WTC11 (cell line): ENCODE measurements around the gene CAMKMT.

Experiments
- CREB1 ChIP-seq: sonication (generic); formaldehyde crosslinking; IDR thresholded peaks from 2 replicates; pipeline ENCODE4 v1.8.0; 2023; ENCODE audit warnings: mild to moderate bottlenecking, missing genetic modification reagents
- CTCF ChIP-seq: fragments of 200-600 bp; IDR thresholded peaks from 2 replicates; pipeline ENCODE4 v1.8.0; 2022; ENCODE audit warnings: antibody characterized with exemption
- ESRRA ChIP-seq: sonication (generic); formaldehyde crosslinking; IDR thresholded peaks from 2 replicates; pipeline ENCODE4 v1.8.1; 2022; ENCODE audit warnings: mild to moderate bottlenecking, missing genetic modification reagents, borderline replicate concordance
- JUN ChIP-seq: sonication (generic); formaldehyde crosslinking; IDR thresholded peaks from 2 replicates; pipeline ENCODE4 v1.8.0; 2023; ENCODE audit warnings: mild to moderate bottlenecking, missing genetic modification reagents
- MAX ChIP-seq: sonication (generic); formaldehyde crosslinking; IDR thresholded peaks from 2 replicates; pipeline ENCODE4 v1.8.0; 2022; ENCODE audit warnings: mild to moderate bottlenecking, missing genetic modification reagents
- NFE2L1 ChIP-seq: sonication (generic); formaldehyde crosslinking; IDR thresholded peaks from 2 replicates; pipeline ENCODE4 v1.8.1; 2023; ENCODE audit warnings: missing genetic modification reagents
- SP1 ChIP-seq: sonication (generic); formaldehyde crosslinking; conservative IDR thresholded peaks from 2 replicates; pipeline ENCODE4 v1.8.1; 2022; ENCODE audit warnings: missing genetic modification reagents
- ZNF232 ChIP-seq: sonication (generic); formaldehyde crosslinking; IDR thresholded peaks from 2 replicates; pipeline ENCODE4 v1.8.0; 2022; ENCODE audit warnings: mild to moderate bottlenecking, missing genetic modification reagents
- TF ChIP-seq, protein P1 (sequence below): sonication (generic); formaldehyde crosslinking; IDR thresholded peaks from 2 replicates; pipeline ENCODE4 v1.8.0; 2022; ENCODE audit warnings: missing genetic modification reagents
- TF ChIP-seq, protein P2 (sequence below): sonication (generic); formaldehyde crosslinking; IDR thresholded peaks from 2 replicates; pipeline ENCODE4 v1.8.1; 2023; ENCODE audit warnings: mild to moderate bottlenecking, missing genetic modification reagents

DNA sequence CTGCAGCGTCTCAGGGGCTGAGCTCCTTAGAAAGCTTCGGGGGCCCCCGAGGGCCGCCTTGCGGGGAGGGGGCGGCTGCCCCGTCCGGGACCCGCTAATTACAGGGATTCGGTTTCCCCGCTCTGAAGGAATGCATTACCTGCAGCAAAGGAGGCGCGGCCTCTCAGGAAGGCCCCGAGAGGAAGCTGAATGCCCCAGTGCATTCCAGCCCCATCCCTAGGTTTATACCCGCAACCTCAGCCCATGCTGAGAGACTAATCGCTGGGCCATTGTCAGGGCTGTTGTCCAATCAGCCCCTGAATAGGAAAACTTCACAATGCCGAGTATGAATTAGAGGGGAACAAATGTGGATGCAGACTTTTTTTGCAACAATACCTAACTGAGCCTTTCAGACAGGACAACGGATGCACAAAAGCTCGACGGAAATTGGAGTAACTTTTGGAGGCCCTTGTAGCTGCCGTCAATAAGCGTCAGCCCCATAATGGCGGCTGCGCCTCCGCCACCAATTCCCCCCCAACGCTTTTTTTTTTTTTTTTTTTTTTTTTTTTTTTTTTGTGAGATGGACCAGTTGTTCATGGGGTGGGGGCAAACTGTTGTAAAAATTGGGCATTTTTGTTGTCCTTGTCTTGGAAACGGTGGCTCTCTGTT lies 441.2 kb downstream of the CAMKMT start:
- TF ChIP-seq CTCF (no peak), CREB1 (CRISPR knock-in tag) (no peak), SP1 (CRISPR knock-in tag) (peak; percentile 45; the same call in 1 of the 2 replicates), JUN (CRISPR knock-in tag) (no peak), NFE2L1 (CRISPR knock-in tag) (no peak), ESRRA (CRISPR knock-in tag) (no peak), MAX (CRISPR knock-in tag) (peak; percentile 44; the same call in 1 of the 2 replicates), ZNF232 (no peak)
- TF ChIP-seq, protein P1, sequence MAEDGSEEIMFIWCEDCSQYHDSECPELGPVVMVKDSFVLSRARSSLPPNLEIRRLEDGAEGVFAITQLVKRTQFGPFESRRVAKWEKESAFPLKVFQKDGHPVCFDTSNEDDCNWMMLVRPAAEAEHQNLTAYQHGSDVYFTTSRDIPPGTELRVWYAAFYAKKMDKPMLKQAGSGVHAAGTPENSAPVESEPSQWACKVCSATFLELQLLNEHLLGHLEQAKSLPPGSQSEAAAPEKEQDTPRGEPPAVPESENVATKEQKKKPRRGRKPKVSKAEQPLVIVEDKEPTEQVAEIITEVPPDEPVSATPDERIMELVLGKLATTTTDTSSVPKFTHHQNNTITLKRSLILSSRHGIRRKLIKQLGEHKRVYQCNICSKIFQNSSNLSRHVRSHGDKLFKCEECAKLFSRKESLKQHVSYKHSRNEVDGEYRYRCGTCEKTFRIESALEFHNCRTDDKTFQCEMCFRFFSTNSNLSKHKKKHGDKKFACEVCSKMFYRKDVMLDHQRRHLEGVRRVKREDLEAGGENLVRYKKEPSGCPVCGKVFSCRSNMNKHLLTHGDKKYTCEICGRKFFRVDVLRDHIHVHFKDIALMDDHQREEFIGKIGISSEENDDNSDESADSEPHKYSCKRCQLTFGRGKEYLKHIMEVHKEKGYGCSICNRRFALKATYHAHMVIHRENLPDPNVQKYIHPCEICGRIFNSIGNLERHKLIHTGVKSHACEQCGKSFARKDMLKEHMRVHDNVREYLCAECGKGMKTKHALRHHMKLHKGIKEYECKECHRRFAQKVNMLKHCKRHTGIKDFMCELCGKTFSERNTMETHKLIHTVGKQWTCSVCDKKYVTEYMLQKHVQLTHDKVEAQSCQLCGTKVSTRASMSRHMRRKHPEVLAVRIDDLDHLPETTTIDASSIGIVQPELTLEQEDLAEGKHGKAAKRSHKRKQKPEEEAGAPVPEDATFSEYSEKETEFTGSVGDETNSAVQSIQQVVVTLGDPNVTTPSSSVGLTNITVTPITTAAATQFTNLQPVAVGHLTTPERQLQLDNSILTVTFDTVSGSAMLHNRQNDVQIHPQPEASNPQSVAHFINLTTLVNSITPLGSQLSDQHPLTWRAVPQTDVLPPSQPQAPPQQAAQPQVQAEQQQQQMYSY (CRISPR knock-in tag): no peak
- TF ChIP-seq, protein P2, sequence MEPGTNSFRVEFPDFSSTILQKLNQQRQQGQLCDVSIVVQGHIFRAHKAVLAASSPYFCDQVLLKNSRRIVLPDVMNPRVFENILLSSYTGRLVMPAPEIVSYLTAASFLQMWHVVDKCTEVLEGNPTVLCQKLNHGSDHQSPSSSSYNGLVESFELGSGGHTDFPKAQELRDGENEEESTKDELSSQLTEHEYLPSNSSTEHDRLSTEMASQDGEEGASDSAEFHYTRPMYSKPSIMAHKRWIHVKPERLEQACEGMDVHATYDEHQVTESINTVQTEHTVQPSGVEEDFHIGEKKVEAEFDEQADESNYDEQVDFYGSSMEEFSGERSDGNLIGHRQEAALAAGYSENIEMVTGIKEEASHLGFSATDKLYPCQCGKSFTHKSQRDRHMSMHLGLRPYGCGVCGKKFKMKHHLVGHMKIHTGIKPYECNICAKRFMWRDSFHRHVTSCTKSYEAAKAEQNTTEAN (CRISPR knock-in tag): no peak
